ENCODE data around the gene PIK3AP1. TPM values are rescaled to one million over a fixed set of nuclear protein-coding genes. Genes with fewer than 3 reads are reported as not detected.

PIK3AP1 gene
- total and polyA plus RNA-seq, 10 of the 15 experiments (the other 5 are each of a cell fraction or from before 2014, with no cell fraction given): 26.2 to 306 (median 119) TPM

- TF ChIP-seq SRF (IDR thresholded peaks at IDR 0.05; ENCODE audit: low read depth in 2 of 2, low read length in 2 of 2) (peak; percentile 48 to 91), RB1 (IDR thresholded peaks at IDR 0.05; ENCODE audit: borderline replicate concordance) (no peak; the same call in 1 of the 2 replicates), NR2F1 (conservative IDR thresholded peaks at IDR 0.05) (no peak), CBFB (IDR thresholded peaks at IDR 0.05; ENCODE audit: low read depth) (0 out of 2 replicates have a peak, but pooled peaks have one; percentile 2), RCOR1 (conservative IDR thresholded peaks at IDR 0.05; ENCODE audit: low read depth, low read length) (no peak), FOS (IDR thresholded peaks at IDR 0.05; ENCODE audit: borderline replicate concordance, extremely low read depth, insufficient read length) (no peak), ZBTB4 (CRISPR knock-in tag; IDR thresholded peaks at IDR 0.05) (no peak)
- TF ChIP-seq, protein P1, sequence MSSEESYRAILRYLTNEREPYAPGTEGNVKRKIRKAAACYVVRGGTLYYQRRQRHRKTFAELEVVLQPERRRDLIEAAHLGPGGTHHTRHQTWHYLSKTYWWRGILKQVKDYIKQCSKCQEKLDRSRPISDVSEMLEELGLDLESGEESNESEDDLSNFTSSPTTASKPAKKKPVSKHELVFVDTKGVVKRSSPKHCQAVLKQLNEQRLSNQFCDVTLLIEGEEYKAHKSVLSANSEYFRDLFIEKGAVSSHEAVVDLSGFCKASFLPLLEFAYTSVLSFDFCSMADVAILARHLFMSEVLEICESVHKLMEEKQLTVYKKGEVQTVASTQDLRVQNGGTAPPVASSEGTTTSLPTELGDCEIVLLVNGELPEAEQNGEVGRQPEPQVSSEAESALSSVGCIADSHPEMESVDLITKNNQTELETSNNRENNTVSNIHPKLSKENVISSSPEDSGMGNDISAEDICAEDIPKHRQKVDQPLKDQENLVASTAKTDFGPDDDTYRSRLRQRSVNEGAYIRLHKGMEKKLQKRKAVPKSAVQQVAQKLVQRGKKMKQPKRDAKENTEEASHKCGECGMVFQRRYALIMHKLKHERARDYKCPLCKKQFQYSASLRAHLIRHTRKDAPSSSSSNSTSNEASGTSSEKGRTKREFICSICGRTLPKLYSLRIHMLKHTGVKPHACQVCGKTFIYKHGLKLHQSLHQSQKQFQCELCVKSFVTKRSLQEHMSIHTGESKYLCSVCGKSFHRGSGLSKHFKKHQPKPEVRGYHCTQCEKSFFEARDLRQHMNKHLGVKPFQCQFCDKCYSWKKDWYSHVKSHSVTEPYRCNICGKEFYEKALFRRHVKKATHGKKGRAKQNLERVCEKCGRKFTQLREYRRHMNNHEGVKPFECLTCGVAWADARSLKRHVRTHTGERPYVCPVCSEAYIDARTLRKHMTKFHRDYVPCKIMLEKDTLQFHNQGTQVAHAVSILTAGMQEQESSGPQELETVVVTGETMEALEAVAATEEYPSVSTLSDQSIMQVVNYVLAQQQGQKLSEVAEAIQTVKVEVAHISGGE (CRISPR knock-in tag; IDR thresholded peaks at IDR 0.05): no peak
Measured at GRCh38 chr10:96699613-96700012, 20.7 kb downstream of the PIK3AP1 start (continued).

Data from GM12878 (cell line).